Measurements from ENCODE around the gene PRDX3. TPM values are rescaled to one million over a fixed set of nuclear protein-coding genes. Genes with fewer than 3 reads are reported as not detected.

Gene PRDX3
- total RNA-seq, 1 donor from 2014 or later: 63.7 TPM

DNA sequence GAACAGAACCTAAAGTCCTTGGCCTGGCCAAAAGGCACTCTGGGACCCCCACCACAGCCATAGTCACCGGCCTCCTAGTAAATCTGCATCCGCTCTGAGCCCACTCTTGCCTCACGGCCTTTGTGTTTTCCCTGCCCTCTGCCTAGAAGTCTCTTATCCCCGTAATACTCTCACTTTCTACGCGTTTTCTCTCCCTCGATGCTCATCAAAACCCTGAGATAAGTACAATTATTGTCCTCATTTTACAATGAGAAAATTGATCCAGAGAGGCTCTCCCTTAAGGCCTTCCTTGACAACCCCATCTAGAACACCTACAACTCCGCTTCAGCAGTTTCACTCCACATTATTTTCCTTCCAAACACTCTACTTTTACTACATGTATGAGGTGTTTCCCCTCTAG lies 11.6 kb downstream of the PRDX3 start:
- intact Hi-C loops (cut with micrococcal nuclease): loop anchor here (10.0 kb wide), 1 partner anchor 412 kb away; the partner anchor contains the start of gene CACUL1
- H3K27me3 Mint-ChIP-seq: no peaks in the 10 kb centered on the region
- POLR2A ChIA-PET: interaction anchor here (0.5 kb wide), 1 partner anchor 19 kb away, joined by 6 read pairs; no protein-coding TSS in a partner anchor
- CTCF ChIA-PET: no interaction called here
- H3K9me3 Mint-ChIP-seq: no peaks in the 10 kb centered on the region
- H3K4me1 Mint-ChIP-seq: peaks cover 18% of the 10 kb centered on the region
- no peak for TF ChIP-seq CTCF (IDR thresholded peaks at IDR 0.05)
- H3K4me3 Mint-ChIP-seq: no peak overlapping the region
- H3K27ac Mint-ChIP-seq: no peak overlapping the region
- no peak for DNase-seq
- peaks cover 40% of the 10 kb centered on the region for H3K36me3 Mint-ChIP-seq (ENCODE audit: low read depth)
- ATAC-seq (ENCODE audit: low read depth): no peak

DNA sequence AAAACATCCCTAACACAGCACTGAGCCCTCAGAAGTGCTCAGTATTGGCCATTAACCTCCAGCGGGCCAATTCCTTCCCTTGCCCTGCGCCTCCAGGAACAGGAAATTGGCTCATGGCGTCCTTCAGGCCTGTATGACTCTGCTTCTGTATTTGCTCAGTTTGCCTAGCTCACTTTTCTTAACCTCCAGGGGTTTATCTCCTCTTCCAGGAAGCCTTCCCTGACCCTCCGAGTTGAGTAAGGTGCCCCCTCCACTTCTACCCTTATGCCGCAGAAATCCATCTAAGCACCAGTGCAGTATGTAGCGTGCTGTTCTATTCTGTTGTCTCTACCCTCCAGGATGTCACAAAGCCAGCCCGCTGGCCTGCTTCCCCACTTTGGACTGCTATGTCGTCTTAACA lies 12.0 kb downstream of the PRDX3 start:
- Mint-ChIP-seq H3K27me3 (no peaks in the 10 kb centered on the region), H3K36me3 (ENCODE audit: low read depth) (peaks cover 41% of the 10 kb centered on the region), H3K9me3 (no peaks in the 10 kb centered on the region), H3K4me1 (peaks cover 18% of the 10 kb centered on the region), H3K4me3 (peak overlapping the region; percentile 92), H3K27ac (peak overlapping the region; percentile 88)
- no peak for DNase-seq
- intact Hi-C loops (cut with micrococcal nuclease): loop anchor here (10.0 kb wide), 1 partner anchor 412 kb away; the partner anchor contains the start of gene CACUL1
- TF ChIP-seq CTCF (IDR thresholded peaks at IDR 0.05): no peak
- ChIA-PET POLR2A (interaction anchor here (0.5 to 1.8 kb wide), 2 partner anchors 20 to 40 kb away, joined by 5 to 6 read pairs; partner anchors contain the start of gene GRK5), CTCF (no interaction called here)
- no peak for ATAC-seq (ENCODE audit: low read depth)

- Mint-ChIP-seq H3K27me3 (no peaks in the 10 kb centered on the region), H3K9me3 (no peaks in the 10 kb centered on the region), H3K4me3 (peak overlapping the region; percentile 92), H3K27ac (peak overlapping the region; percentile 88), H3K4me1 (peaks cover 18% of the 10 kb centered on the region), H3K36me3 (ENCODE audit: low read depth) (peaks cover 41% of the 10 kb centered on the region)
- no peak for TF ChIP-seq CTCF (IDR thresholded peaks at IDR 0.05)
- no peak for DNase-seq
- peak; percentile 2 for ATAC-seq (ENCODE audit: low read depth)
- CTCF ChIA-PET: no interaction called here
- intact Hi-C loops (cut with micrococcal nuclease): loop anchor here (10.0 kb wide), 1 partner anchor 411 kb away; the partner anchor contains the start of gene CACUL1
- POLR2A ChIA-PET: interaction anchor here (1.4 to 1.8 kb wide), 3 partner anchors 15 to 86 kb away, joined by 4 to 6 read pairs (median 5); partner anchors contain the start of gene GRK5
These were observed 12.5 kb downstream of the PRDX3 start for GRCh38 chr10:119166118-119166500.

- DNase-seq (peak; percentile 83), ATAC-seq (ENCODE audit: low read depth) (peak; percentile 93)
- POLR2A ChIA-PET: interaction anchor here (0.5 to 2.2 kb wide), 10 partner anchors 11 to 313 kb away, joined by 3 to 10 read pairs (median 4); partner anchors contain the start of genes DENND10 and GRK5
- peaks cover 18% of the 10 kb centered on the region for H3K4me1 Mint-ChIP-seq
- H3K27me3 Mint-ChIP-seq: no peaks in the 10 kb centered on the region
- no peak for TF ChIP-seq CTCF (IDR thresholded peaks at IDR 0.05)
- H3K9me3 Mint-ChIP-seq: no peaks in the 10 kb centered on the region
- CTCF ChIA-PET: interaction anchor here (2.2 kb wide), 1 partner anchor 41 kb away, joined by 7 read pairs; no protein-coding TSS in a partner anchor
- intact Hi-C loops (cut with micrococcal nuclease): loop anchor here (1.0 to 10.0 kb wide), 9 partner anchors 13 to 707 kb away; partner anchors contain the start of genes CACUL1, DENND10, EIF3A and GRK5
- peak within 1 kb of the TSS; percentile 88 for H3K27ac Mint-ChIP-seq
- H3K4me3 Mint-ChIP-seq: peak within 1 kb of the TSS; percentile 92
- H3K36me3 Mint-ChIP-seq (ENCODE audit: low read depth): peaks cover 43% of the 10 kb centered on the region
These were observed 13.2 kb downstream of the PRDX3 start, which contains the start of gene SFXN4 for GRCh38 chr10:119165171-119166117. Gene SFXN4 (minus strand): TSS chr10:119165714. CDS start chr10:119165647, 67 bp downstream.
